SW 1271 (cell line): ENCODE measurements around the gene COMMD4.
"Not testable (repeated sequence)": the region's sequence is repeated elsewhere in the genome, so short reads cannot be mapped to it uniquely, and the experiment has no call there.

Source experiments
- DNase-seq, 2 experiments: peaks; one replicate each; lab custom pipeline; 2025; lab: John Stamatoyannopoulos, UW

COMMD4 gene

DNA sequence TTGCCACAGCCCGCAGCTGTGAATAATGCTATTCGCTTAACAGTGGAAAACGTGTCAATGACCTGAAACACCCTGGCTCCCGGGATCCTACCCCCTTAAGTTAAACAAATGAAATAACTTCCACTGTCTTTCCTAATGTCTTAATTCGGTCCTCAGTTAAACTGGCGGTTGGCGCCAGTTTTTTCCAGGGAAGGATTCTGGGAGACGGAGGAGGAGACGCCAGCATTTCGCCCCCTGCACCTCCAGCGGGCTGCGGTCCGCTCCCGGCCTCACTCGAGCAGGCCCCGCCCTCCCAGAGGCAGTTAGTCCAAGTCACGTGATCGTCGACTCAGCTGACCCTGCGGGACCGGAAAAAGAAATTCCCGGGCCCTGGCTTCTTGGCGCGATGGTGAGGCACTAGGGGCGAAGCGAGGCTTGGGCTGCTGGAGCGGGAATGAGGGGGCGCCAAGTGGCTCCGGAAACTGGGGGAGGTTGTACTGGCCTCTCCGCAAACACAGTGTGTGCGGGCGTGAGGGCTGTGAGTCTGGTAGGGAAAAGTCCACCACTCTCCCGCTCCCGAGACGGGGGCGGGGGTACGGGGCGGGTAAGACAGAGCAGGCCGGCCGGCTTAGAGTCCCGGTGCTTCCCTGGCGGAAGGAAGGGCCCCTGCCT lies at the start of gene COMMD4:
Gene COMMD4 (plus strand): TSS at position 359 of the 651 bp plus-strand sequence. CDS start 27 bp downstream, at position 386.
- peak; percentile 84 to 95 for DNase-seq

DNA sequence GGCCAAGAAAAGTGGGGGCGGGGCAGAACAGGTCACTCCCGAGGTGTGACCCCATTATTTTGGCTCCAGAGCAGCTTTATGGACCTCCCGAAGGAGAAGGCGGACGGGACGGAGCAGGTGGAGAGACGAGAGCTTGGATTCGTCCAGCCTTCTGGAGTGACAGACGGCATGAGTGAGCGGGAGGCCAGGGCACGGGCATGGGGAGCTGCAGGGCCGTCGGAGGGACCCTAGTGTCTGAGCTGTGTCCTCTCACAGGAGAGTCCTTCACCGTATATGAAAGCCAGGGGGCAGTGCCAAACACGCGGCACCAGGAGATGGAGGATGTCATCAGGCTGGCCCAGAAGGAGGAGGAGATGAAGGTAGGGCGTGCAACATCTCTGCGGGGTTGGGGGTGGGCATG lies 42.2 kb upstream of the COMMD4 start:
- DNase-seq = not testable (repeated sequence)

GRCh38 chr15:75298541-75299310 lies 37.1 kb upstream of the COMMD4 start:
- not testable (repeated sequence) for DNase-seq

DNA sequence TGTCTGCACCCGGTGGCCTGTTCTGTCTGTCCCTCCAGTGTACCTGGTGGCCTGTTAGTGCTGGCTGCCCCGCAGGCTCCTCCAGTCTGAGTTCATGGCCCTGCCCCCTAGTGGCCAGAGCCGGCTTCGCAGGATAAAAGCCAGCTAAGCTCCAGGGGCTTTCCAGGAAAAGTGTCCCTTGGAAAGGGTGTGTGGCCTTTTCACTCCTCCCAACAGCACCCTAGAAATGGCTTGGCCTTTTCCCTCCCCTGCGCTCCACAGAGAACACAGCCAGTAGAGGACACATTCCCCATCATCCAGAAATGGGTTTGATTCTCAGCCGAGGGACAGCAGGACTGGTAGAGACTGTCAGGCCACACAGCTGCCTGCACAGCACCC lies 36.6 kb upstream of the COMMD4 start:
- DNase-seq = not testable (repeated sequence)

DNA sequence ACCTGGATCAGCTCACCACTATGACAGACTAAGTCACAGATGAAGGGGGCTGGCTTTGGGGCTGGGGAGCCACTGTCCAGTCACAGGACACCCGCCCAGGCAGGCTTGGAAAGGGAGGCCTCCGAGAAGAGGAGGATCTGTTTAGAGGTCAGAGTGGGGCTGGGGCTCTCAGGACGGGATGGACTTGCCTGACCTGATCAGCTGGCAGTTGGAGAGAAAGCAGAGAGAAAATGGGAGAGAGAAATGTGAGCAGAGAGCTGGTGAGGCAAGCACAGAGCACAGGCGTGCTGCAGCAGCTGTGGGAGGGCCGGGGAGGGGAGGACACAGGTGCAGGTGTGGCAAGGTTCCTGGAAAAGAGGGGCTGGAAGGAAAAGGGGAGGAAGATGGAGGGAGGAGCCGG lies 35.8 kb upstream of the COMMD4 start:
- DNase-seq = not testable (repeated sequence)

GRCh38 chr15:75302318-75302717 lies 33.5 kb upstream of the COMMD4 start:
- no peak for DNase-seq

DNA sequence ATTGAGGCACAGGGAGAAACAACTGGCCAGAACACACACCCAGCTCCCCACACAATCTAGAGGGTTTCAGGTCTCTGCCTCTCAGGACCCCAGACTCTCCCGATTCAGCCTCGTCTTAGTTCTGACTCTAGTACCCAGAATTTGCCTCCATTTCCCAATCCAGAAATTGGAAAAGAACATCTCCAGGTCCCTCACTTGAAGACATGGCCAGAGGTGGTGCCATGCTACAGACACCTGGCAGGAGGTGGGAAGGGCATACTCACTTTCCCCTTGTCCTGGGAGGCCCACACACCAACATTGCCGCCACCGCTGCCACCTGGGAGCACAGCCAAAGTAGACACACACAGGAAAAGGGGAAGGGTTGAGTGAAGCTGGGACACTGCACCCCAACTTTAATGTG lies 33.1 kb upstream of the COMMD4 start:
- DNase-seq = not testable (repeated sequence)

DNA sequence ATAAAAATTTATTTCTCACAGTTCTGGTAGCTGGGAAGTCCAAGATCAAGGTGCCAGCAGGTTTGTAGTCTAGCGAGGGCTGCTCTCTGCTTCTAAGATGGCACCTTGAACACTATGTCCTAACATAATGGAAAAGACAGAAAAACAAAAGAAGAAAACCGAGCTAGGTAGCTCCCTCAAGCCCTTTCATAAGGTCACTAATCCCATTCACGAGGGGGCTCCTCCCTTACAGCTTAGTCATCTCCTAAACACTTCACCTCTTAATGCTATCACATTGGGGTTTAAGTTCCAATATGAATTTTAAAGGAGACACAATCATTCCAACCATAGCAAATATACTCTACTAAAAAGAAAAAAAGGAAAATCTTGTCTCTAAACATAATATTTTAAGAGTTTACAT lies 29.7 kb upstream of the COMMD4 start:
- no peak for DNase-seq

DNA sequence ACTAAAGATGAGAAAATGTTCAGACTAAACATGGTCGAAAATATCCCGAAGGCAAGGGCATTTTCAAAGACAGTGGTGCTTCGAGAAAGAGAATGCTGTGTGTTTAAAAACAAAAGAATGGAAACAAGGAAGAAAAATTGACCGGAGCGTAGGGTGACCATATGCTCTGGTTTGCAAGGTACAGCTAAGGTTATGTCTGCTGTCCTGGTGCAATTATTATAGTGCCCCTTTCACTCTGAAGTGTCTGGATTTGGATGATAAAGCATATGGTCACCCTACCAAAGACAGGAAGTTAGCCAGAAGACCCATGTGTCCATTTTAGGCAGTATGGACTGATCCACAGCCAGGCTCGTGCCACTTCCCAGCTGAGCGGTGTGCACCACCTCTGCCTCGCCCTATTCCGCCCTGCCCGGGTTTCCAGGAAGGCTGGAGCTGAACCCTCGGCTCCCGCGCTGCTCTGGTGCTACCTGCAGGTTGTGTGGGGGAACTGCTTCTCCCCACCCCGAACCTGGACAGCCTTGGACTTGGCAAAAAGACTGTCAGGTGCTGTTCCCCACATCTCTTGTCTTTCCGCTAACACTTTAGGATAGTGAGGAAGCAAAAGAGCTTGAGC lies 28.0 kb upstream of the COMMD4 start:
- peak; percentile 16 to 34 for DNase-seq

- no peak for DNase-seq
Observed at GRCh38 chr15:75309711-75310110, 26.2 kb upstream of the COMMD4 start.

- DNase-seq = not testable (repeated sequence)
Observed at GRCh38 chr15:75312548-75312947, 23.3 kb upstream of the COMMD4 start.

DNA sequence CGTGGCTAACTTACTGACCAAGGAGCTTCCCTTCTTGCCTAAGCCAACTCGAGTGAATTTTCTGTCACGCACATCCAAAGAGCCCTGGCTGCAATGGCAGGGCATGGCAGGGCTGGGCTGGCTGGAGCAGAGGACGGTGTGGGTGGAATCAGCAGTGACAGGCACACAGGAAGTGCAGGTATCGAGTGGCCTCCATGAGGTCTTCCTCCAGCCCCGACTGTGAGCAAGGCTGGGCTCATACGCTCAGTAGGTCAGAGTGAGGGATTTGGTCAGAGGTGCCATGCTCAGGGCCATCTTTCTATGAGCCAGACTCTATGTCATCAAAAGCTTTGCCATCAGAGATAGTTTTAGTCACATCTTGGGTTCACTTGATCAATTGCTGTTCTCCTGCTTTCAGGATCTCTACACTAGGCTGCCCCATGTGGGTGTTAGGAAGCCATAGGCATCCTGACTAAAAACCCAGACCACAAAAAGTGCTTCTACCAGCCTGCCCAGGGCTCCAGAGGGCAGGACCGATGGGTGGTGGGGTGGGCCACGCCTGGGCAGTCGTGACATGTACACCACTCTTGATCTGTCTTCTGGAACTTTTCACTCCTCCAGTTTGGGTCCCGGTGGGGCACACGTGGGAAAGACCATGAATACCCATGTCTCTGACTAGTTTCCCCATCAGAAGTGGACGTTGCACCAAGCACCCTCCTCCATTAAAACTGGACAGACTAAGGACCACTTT lies 22.6 kb upstream of the COMMD4 start:
- DNase-seq = no peak

DNA sequence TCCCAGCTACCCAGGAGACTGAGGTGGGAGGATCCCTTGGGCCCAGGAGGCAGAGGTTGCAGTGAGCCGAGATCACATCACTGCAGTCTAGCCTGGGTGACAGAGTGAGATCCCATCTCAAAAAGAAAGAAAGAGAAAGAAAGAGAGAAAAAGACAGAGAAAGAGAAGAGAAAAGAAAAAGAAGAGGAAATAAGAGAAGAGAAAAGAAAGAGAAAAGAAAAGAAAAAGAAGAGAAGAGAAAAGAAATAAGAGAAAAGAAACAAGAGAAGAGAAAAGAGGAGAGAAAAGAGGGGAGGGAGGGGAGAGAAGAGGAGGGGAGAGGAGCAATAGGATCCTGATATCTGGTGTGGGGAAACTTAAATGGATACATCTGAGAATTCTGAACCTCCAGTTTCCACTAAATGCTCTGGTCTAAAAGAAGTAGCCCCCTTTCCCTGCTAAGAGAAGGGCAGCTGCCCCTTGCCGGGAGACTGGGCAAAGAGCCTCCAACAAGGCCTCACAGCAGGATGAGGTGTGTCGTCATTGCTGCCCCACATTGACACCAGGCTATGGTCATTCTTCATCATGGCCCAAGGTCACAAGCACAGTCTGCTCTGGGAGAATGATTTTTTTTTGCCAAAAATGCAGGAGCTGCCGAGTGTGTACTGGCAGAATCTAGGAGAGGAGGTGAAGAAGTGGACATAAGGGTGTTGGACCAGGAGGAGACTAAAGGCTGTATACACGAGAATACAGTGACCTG lies 21.1 kb upstream of the COMMD4 start:
- no peak for DNase-seq

DNA sequence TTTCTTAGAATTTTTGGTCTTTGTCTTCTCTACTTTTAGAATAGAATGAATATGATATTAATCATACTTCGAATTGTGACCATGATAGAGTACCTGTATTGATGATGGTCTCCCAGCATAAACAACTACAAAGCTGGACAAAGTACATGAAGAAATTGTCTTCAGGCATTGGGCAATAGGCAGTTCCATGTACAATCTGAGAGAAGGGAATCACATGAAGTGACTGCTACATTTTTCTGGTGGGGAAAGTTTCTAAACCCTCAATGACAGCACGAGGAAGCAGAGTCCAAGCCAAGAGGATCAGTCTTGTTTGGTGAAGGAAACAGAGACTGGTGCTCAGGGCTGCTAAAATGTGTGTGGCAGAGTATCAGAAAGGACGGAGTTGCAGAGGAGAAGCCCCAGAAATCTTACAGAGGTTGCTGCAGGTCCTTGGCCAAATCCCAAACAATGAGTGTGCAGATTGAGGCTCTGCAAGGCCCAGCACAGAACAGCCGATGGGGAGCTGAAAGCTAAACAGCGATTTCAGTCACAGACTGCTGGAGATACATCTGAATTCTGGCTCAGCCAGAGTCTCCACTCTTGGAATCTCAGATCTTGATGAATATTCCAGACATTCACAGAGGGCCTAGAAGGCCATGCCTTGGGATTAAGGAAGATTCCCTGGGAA lies 16.5 kb upstream of the COMMD4 start:
- not testable (repeated sequence) for DNase-seq

- no peak for DNase-seq
Observed at GRCh38 chr15:75321711-75322110, 14.2 kb upstream of the COMMD4 start.

GRCh38 chr15:75325922-75326321 lies 9.9 kb upstream of the COMMD4 start:
- DNase-seq = no peak

GRCh38 chr15:75327005-75327404 lies 8.9 kb upstream of the COMMD4 start:
- no peak for DNase-seq

GRCh38 chr15:75327491-75327890 lies 8.4 kb upstream of the COMMD4 start:
- DNase-seq = no peak

- DNase-seq = no peak
Observed at GRCh38 chr15:75328493-75329314, 7.2 kb upstream of the COMMD4 start.

GRCh38 chr15:75329571-75329970 lies 6.3 kb upstream of the COMMD4 start:
- no peak for DNase-seq
